Thyroid gland (tissue), 4 donors: ENCODE results near the gene UBA6.

ENCODE experiments used
- CTCF ChIP-seq, 6 experiments: fragments of 200-600 bp in 3 of 6; fragments of 450-650 bp in 3 of 6; sonication (generic) in 3 of 6; IDR thresholded peaks; one replicate each; pipeline ENCODE4 v1.5.1; 2016 to 2019; ENCODE audit warnings: antibody characterized with exemption in 6 of 6, mild to moderate bottlenecking in 2 of 6, inconsistent platforms in 1 of 6, moderate library complexity in 1 of 6
- POLR2A ChIP-seq, 2 donors: fragments of 450-650 bp; IDR thresholded peaks; one replicate each; pipeline ENCODE4 v1.6.1; 2017; ENCODE audit warnings: antibody characterized with exemption in 2 of 2, mild to moderate bottlenecking in 2 of 2, moderate library complexity in 1 of 2

GRCh38 chr4:67674098-67674497 lies 26.9 kb downstream of the UBA6 start:
- no peak for TF ChIP-seq CTCF (IDR thresholded peaks at IDR 0.05)
- TF ChIP-seq POLR2A (IDR thresholded peaks at IDR 0.05): no peak
